ENCODE data around the gene MRPL39.

- TF ChIP-seq CTCF (IDR thresholded peaks at IDR 0.05) (no peak), POLR2A (IDR thresholded peaks at IDR 0.05) (no peak)
Measured at GRCh38 chr21:25583370-25584130, 23.7 kb downstream of the MRPL39 start.
